ENCODE results near the gene OPCML.

DNA sequence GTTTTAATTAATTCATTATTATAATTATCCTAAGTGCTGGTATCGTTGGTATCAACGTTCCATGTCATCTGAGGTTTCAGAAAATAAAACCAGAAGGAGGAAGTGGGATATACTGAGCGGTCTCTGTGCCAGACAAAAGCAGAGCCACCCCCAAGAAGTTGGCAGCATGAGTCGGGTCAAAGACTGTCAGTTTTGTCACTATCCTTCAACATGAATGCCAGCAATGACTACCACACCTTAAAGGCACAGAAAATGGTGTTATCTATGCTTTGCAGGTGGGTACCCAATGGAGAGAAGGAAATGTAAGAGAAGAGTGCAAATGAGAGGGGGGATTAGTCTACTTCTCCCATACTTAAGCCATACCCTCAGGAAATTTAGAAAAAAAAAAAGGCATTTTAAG lies 408.5 kb downstream of the OPCML start:
- TF ChIP-seq, protein P1, sequence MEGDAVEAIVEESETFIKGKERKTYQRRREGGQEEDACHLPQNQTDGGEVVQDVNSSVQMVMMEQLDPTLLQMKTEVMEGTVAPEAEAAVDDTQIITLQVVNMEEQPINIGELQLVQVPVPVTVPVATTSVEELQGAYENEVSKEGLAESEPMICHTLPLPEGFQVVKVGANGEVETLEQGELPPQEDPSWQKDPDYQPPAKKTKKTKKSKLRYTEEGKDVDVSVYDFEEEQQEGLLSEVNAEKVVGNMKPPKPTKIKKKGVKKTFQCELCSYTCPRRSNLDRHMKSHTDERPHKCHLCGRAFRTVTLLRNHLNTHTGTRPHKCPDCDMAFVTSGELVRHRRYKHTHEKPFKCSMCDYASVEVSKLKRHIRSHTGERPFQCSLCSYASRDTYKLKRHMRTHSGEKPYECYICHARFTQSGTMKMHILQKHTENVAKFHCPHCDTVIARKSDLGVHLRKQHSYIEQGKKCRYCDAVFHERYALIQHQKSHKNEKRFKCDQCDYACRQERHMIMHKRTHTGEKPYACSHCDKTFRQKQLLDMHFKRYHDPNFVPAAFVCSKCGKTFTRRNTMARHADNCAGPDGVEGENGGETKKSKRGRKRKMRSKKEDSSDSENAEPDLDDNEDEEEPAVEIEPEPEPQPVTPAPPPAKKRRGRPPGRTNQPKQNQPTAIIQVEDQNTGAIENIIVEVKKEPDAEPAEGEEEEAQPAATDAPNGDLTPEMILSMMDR (conservative IDR thresholded peaks at IDR 0.05): no peak
- no peak for TF ChIP-seq EZH2 (IDR thresholded peaks at IDR 0.05; ENCODE audit: low read depth)

Data from PC-9 (cell line).